ENCODE results near the gene FBXO11. TPM values are rescaled to one million over a fixed set of nuclear protein-coding genes. Genes with fewer than 3 reads are reported as not detected.
"Not testable (repeated sequence)": the region's sequence is repeated elsewhere in the genome, so short reads cannot be mapped to it uniquely, and the experiment has no call there.

Gene FBXO11
- total RNA-seq, 3 donors from 2014 or later: 37.1 to 45.1 (median 40.7) TPM

- H3K4me1 Mint-ChIP-seq (ENCODE audit: low read depth): peaks cover 73% of the 10 kb centered on the region
- ATAC-seq: peak in 1 of 2 donors; percentile 64
- DNase-seq: no peak
- peaks cover 18% of the 10 kb centered on the region for H3K36me3 Mint-ChIP-seq (ENCODE audit: insufficient read depth)
- H3K9me3 Mint-ChIP-seq: no peaks in the 10 kb centered on the region
- H3K27me3 Mint-ChIP-seq (ENCODE audit: low read depth): no peaks in the 10 kb centered on the region
- H3K4me3 Mint-ChIP-seq: peak overlapping the region; percentile 29
Observed at GRCh38 chr2:47888581-47889280, 17.6 kb downstream of the FBXO11 start.

GRCh38 chr2:47876912-47877311, 29.4 kb downstream of the FBXO11 start:
- H3K9me3 Mint-ChIP-seq: no peaks in the 10 kb centered on the region
- DNase-seq: no peak
- peaks cover 15% of the 10 kb centered on the region for H3K36me3 Mint-ChIP-seq (ENCODE audit: insufficient read depth)
- H3K27me3 Mint-ChIP-seq (ENCODE audit: low read depth): no peaks in the 10 kb centered on the region
- ATAC-seq: no peak
- peaks cover 63% of the 10 kb centered on the region for H3K4me1 Mint-ChIP-seq (ENCODE audit: low read depth)
- no peak overlapping the region for H3K4me3 Mint-ChIP-seq

- H3K4me1 Mint-ChIP-seq (ENCODE audit: low read depth): peaks cover 76% of the 10 kb centered on the region
- H3K27me3 Mint-ChIP-seq (ENCODE audit: low read depth): no peaks in the 10 kb centered on the region
- no peak overlapping the region for H3K4me3 Mint-ChIP-seq
- H3K36me3 Mint-ChIP-seq (ENCODE audit: insufficient read depth): peaks cover 24% of the 10 kb centered on the region
- ATAC-seq: no peak
- no peaks in the 10 kb centered on the region for H3K9me3 Mint-ChIP-seq
- DNase-seq: no peak
Observed at GRCh38 chr2:47872941-47873340, 33.4 kb downstream of the FBXO11 start.

- ATAC-seq: peak; percentile 27 to 33
- no peak for DNase-seq
- H3K27me3 Mint-ChIP-seq (ENCODE audit: low read depth): no peaks in the 10 kb centered on the region
- H3K36me3 Mint-ChIP-seq (ENCODE audit: insufficient read depth): peaks cover 14% of the 10 kb centered on the region
- no peaks in the 10 kb centered on the region for H3K9me3 Mint-ChIP-seq
- peaks cover 82% of the 10 kb centered on the region for H3K4me1 Mint-ChIP-seq (ENCODE audit: low read depth)
- no peak overlapping the region for H3K4me3 Mint-ChIP-seq
Observed at GRCh38 chr2:47870641-47871540, 35.4 kb downstream of the FBXO11 start.

- Mint-ChIP-seq H3K27me3 (ENCODE audit: low read depth) (no peaks in the 10 kb centered on the region), H3K4me1 (ENCODE audit: low read depth) (peaks cover 86% of the 10 kb centered on the region), H3K36me3 (ENCODE audit: insufficient read depth) (peaks cover 14% of the 10 kb centered on the region), H3K4me3 (no peak overlapping the region), H3K9me3 (no peaks in the 10 kb centered on the region)
- DNase-seq: no peak
- ATAC-seq: no peak
Observed at GRCh38 chr2:47869859-47870595, 36.3 kb downstream of the FBXO11 start.

GRCh38 chr2:47868611-47869352, 37.5 kb downstream of the FBXO11 start:
- Mint-ChIP-seq H3K4me1 (ENCODE audit: low read depth) (peaks cover 93% of the 10 kb centered on the region), H3K27me3 (ENCODE audit: low read depth) (no peaks in the 10 kb centered on the region), H3K4me3 (no peak overlapping the region), H3K9me3 (no peaks in the 10 kb centered on the region), H3K36me3 (ENCODE audit: insufficient read depth) (peaks cover 12% of the 10 kb centered on the region)
- ATAC-seq (no peak), DNase-seq (no peak)

- Mint-ChIP-seq H3K4me3 (no peak overlapping the region), H3K9me3 (no peaks in the 10 kb centered on the region), H3K27me3 (ENCODE audit: low read depth) (no peaks in the 10 kb centered on the region), H3K4me1 (ENCODE audit: low read depth) (peaks cover 89% of the 10 kb centered on the region), H3K36me3 (ENCODE audit: insufficient read depth) (peaks cover 12% of the 10 kb centered on the region)
- ATAC-seq (peak in 1 of 2 donors; percentile 46), DNase-seq (no peak)
Observed at GRCh38 chr2:47867205-47867604, 39.1 kb downstream of the FBXO11 start.

GRCh38 chr2:47864566-47864965, 41.7 kb downstream of the FBXO11 start:
- no peak for DNase-seq
- no peak overlapping the region for H3K4me3 Mint-ChIP-seq
- H3K27me3 Mint-ChIP-seq (ENCODE audit: low read depth): no peaks in the 10 kb centered on the region
- H3K4me1 Mint-ChIP-seq (ENCODE audit: low read depth): peaks cover 74% of the 10 kb centered on the region
- no peak for ATAC-seq
- H3K36me3 Mint-ChIP-seq (ENCODE audit: insufficient read depth): peaks cover 9% of the 10 kb centered on the region
- H3K9me3 Mint-ChIP-seq: no peaks in the 10 kb centered on the region

- Mint-ChIP-seq H3K4me3 (no peak overlapping the region), H3K4me1 (ENCODE audit: low read depth) (peaks cover 61% of the 10 kb centered on the region), H3K27me3 (ENCODE audit: low read depth) (no peaks in the 10 kb centered on the region), H3K36me3 (ENCODE audit: insufficient read depth) (peaks cover 4% of the 10 kb centered on the region), H3K9me3 (no peaks in the 10 kb centered on the region)
- no peak for DNase-seq
- ATAC-seq: no peak
Observed at GRCh38 chr2:47862949-47863348, 43.3 kb downstream of the FBXO11 start.

- not testable (repeated sequence) for ATAC-seq; H3K27me3 Mint-ChIP-seq (ENCODE audit: low read depth); DNase-seq; H3K9me3 Mint-ChIP-seq; H3K4me3 Mint-ChIP-seq; H3K36me3 Mint-ChIP-seq (ENCODE audit: insufficient read depth)
- peaks cover 60% of the 10 kb centered on the region for H3K4me1 Mint-ChIP-seq (ENCODE audit: low read depth)
Observed at GRCh38 chr2:47853067-47853777, 53.1 kb downstream of the FBXO11 start.

GRCh38 chr2:47850198-47850597, 56.1 kb downstream of the FBXO11 start:
- Mint-ChIP-seq H3K4me3 (no peak overlapping the region), H3K4me1 (ENCODE audit: low read depth) (peaks cover 43% of the 10 kb centered on the region), H3K9me3 (no peaks in the 10 kb centered on the region), H3K36me3 (ENCODE audit: insufficient read depth) (peaks cover 7% of the 10 kb centered on the region), H3K27me3 (ENCODE audit: low read depth) (no peaks in the 10 kb centered on the region)
- no peak for DNase-seq
- ATAC-seq: no peak

GRCh38 chr2:47849368-47849767, 56.9 kb downstream of the FBXO11 start:
- no peak for DNase-seq
- ATAC-seq: no peak
- peaks cover 44% of the 10 kb centered on the region for H3K4me1 Mint-ChIP-seq (ENCODE audit: low read depth)
- H3K4me3 Mint-ChIP-seq: no peak overlapping the region
- H3K9me3 Mint-ChIP-seq: no peaks in the 10 kb centered on the region
- H3K36me3 Mint-ChIP-seq (ENCODE audit: insufficient read depth): peaks cover 7% of the 10 kb centered on the region
- H3K27me3 Mint-ChIP-seq (ENCODE audit: low read depth): no peaks in the 10 kb centered on the region

- H3K9me3 Mint-ChIP-seq: no peaks in the 10 kb centered on the region
- H3K4me1 Mint-ChIP-seq (ENCODE audit: low read depth): peaks cover 36% of the 10 kb centered on the region
- DNase-seq (no peak), ATAC-seq (no peak)
- H3K4me3 Mint-ChIP-seq: no peak overlapping the region
- no peaks in the 10 kb centered on the region for H3K27me3 Mint-ChIP-seq (ENCODE audit: low read depth)
- peaks cover 7% of the 10 kb centered on the region for H3K36me3 Mint-ChIP-seq (ENCODE audit: insufficient read depth)
Observed at GRCh38 chr2:47844162-47844561, 62.1 kb downstream of the FBXO11 start.

Data from activated T-cell treated with anti-CD3 and anti-CD28 coated beads, Interleukin-2, amount 50 U/mL, for 4 hours (primary cell).